GM18508 (cell line): Measurements from ENCODE around the gene PRDM16.

Experiments used
- ATAC-seq: cut with Tn5 transposase; IDR thresholded peaks from one replicate; pipeline ENCODE4 v1.9.1; 2021; ENCODE audit warnings: moderate number of reproducible peaks; ENCODE audit not compliant: insufficient read depth, unreplicated experiment

PRDM16 gene

GRCh38 chr1:3211582-3212375, 142.8 kb downstream of the PRDM16 start:
- ATAC-seq = no peak

- no peak for ATAC-seq
Observed at GRCh38 chr1:3212453-3213355, 143.7 kb downstream of the PRDM16 start.

DNA sequence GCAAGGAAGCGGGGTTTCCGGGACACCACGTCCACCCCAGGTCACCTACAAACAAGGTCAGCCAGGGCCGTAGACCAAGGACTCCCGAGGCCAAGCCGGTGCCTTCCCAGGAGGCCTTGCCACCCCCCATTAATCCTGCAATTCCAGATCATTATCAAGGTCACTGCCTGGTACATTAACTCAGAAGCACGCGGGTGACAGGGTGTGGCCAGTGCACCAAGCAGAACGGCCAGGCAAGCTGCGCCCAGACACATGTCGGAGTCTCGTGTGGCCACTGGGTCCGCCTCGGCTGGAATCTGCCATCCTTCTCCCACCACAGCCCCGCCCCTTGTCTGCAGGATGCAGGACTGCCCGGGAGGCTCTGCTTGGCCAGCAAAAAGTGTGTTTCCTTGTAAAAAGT, 144.7 kb downstream of the PRDM16 start:
- no peak for ATAC-seq

- no peak for ATAC-seq
Observed at GRCh38 chr1:3215198-3216014, 146.4 kb downstream of the PRDM16 start.

GRCh38 chr1:3216015-3216391, 147.0 kb downstream of the PRDM16 start:
- ATAC-seq = no peak

DNA sequence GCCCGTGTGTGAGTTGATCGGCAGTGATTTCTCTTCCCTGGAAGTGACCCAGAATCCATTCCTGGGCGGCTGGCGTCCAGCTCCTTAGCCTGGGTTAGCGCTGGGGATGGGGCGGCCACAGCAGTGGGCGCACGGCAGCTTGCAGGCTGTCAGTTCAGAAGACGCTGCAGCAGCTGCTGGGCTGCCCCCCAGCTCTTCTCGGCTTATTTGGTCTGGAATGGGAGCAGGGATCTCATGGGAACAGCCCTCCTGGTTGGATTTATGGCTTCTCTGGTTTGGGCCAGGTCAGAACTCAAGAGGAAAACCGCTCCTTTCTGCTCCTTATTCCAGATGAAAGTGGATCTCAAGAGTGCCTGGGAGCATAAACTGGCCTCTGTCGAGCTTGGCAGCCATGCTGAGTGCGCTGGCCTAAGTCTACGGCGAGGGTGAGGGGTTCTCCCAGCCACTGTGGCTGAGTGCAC, 148.2 kb downstream of the PRDM16 start:
- no peak for ATAC-seq

DNA sequence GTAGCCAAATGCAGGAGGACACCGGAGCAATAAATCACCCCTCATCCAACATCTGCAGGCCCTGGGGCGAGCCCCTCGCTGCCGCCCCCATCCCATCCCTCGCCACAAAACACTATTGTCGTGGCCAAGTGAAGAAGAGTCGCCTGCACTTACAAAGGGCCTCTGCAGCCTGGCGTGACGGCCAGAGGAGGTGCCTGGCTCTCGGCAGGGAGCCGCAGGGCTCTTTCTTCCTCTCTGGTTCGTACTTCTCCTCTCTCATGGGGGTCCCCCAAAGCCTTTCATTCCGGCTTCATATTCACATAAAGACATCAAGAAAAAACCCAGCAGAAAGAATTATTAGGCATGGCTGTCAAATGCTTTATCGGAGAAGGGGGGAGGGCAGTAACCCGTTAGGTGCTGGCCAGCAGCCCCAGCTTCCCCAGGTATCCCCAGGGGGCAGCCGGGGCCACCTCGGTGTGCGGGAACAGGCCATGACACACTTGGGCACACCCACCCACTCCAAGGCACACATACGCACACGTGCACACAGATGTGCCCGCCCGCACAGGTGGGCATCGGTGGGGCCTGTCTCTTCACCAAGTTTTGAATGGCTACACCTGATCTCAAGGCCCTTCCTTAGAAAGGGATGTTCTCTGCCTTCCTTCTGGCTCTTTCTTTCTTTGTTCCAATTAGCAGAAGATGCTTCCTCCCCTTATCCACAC, 149.1 kb downstream of the PRDM16 start:
- ATAC-seq = no peak

GRCh38 chr1:3219005-3219790, 150.2 kb downstream of the PRDM16 start:
- ATAC-seq = no peak

DNA sequence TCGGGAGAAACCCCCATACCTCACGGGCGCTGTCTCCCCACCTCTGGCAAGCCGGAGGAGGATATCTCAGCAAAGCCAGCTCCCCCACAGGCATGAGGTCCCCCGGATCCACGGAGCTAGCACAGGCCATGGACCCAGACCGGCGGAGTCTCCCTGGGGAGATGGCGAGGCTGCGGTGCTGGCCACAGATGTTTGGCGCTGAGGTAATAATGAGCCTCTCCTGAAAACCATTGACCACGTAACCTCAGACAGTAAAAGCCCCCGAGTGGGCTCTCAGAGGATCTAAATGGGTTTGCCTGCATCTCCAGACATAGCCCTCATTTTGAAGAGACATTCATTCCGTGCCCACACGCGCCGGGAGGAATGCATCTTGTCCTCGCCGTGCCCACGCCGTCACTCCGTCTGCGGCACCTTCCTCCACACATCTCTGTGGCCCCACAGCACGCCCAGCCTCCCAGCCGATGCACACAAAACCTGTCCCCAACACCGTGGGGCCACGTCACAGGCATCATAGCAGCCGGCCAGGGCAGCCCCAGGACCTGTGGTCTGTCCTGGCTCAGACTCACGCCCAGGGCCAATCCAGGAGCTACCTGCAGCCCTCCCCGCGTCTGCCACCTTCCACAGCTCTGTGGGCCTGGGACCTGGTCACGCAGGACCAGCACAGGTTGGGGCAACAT, 150.9 kb downstream of the PRDM16 start:
- no peak for ATAC-seq

DNA sequence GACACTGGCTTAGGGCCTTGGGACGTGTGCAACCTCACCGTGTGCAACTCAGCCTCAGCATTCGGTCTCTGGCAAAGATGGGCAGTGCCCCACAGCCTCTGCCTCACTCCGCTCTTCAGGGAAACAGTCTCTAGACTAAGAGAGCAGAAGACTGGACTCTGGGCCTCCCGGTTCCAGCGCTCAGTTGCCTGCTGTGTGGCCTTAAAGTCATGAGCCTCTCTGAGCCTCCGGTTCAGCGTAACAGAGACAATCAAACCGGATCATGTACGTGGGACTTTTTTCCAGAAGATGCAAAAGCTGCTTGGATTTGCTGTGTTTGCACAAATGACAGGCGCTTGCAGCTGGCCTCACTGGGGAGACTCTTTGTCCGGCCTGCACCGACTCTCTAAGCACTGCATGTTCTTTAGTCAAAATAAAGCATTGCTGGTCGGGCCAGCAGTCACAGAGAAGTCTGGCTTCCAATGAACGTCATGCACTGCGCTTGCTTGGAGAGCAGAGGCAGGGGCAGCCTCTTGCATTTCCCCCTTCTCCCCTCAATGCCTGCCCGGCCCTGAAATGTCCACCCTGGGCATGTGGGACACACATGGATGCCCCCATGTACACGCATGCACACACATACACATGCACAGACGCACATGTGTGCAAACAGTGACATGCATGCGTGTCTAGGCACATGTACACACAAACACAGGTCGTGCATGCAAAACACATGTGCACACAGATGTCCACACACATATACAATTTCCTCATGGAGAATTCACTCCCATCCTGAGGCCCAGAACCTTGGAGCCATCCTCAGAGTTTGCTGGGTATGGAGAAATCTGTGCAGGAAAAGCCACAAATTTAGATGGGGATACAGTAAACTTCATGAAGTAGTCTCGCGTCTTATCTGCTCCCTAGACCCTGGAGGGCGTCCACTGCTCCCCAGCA, 152.4 kb downstream of the PRDM16 start:
- ATAC-seq = no peak

GRCh38 chr1:3222042-3222692, 153.2 kb downstream of the PRDM16 start:
- no peak for ATAC-seq

- no peak for ATAC-seq
Observed at GRCh38 chr1:3225661-3226060, 156.7 kb downstream of the PRDM16 start.

DNA sequence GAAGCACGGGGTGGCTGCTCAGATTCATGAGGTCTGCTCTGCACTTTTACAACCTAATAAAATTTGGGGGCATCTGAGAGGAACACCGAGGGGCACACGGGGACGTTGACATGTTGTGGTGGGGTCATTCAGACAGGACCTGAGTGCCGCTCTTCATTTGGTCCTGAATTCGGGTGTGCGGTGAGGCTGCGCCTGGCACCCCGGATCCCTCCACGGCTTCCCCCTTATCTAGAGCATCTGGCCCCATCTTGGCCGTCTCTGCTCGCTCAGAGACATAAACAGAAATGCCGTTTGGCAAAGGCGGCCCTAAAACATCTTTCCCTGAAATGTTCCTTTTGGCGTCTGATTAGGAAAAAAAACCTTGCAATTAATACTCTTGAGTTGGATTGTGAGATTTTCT, 157.2 kb downstream of the PRDM16 start:
- no peak for ATAC-seq

GRCh38 chr1:3226701-3227350, 157.8 kb downstream of the PRDM16 start:
- ATAC-seq = no peak

- ATAC-seq = no peak
Observed at GRCh38 chr1:3227351-3227704, 158.3 kb downstream of the PRDM16 start.

GRCh38 chr1:3227893-3228292, 158.9 kb downstream of the PRDM16 start:
- no peak for ATAC-seq
